Type B pancreatic cell (in vitro differentiated cells): ENCODE results near the gene BPIFB6. TPM values are rescaled to one million over a fixed set of nuclear protein-coding genes. Genes with fewer than 3 reads are reported as not detected.

Experiments used
- DNase-seq: peaks from one replicate; pipeline ENCODE4 v3.0.0; 2021; ENCODE audit warnings: mixed read lengths; ENCODE audit not compliant: unreplicated experiment; ENCODE audit errors: extremely low spot score
- H3K27ac Mint-ChIP-seq: 2 replicates; pipeline ENCODE4 v1.8.0; 2021; ENCODE audit warnings: mild to moderate bottlenecking, mixed read lengths
- H3K27me3 Mint-ChIP-seq: 2 replicates; pipeline ENCODE4 v1.8.0; 2021; ENCODE audit warnings: mixed read lengths
- H3K36me3 Mint-ChIP-seq: 2 replicates; pipeline ENCODE4 v1.8.0; 2021; ENCODE audit warnings: mixed read lengths
- H3K4me1 Mint-ChIP-seq: one replicate; pipeline ENCODE4 v1.8.0; 2021; ENCODE audit warnings: mixed read lengths; ENCODE audit not compliant: unreplicated experiment
- H3K4me3 Mint-ChIP-seq: 2 replicates; pipeline ENCODE4 v1.8.0; 2021; ENCODE audit warnings: mild to moderate bottlenecking, mixed read lengths
- H3K9me3 Mint-ChIP-seq: 2 replicates; pipeline ENCODE4 v1.8.0; 2021; ENCODE audit warnings: mixed read lengths
- total RNA-seq: library from RNA; stranded (reverse); gene quantifications from 2 replicates; pipeline ENCODE4 v1.2.1, GENCODE V29; 2021; ENCODE audit warnings: low replicate concordance
- TF ChIP-seq, protein P1 (sequence below): fragments of 200-600 bp; sonication (generic); conservative IDR thresholded peaks from 2 replicates; pipeline ENCODE4 v1.5.0; 2021; ENCODE audit warnings: antibody characterized with exemption, mild to moderate bottlenecking

The BPIFB6 gene
- total RNA-seq, 1 donor from 2014 or later, result not detected

DNA sequence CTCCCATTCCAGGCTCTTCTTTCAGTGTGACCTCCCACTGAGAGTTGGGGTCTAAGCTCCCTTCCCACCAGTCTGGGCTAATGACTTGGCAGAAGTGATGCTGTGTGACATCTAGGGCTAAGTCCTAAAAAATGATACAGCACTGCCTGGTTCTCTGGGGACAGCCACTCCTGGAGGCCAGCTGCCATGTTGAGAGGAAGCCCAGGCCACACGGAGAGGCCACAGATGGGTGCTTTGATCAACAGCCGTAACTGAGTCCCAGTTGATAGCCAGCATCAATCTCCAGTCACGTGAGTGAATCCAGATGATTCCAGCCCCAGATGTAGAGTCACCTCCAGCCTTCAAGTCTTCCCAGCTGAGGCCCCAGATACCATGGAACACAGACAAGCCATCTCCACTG lies 41.0 kb upstream of the BPIFB6 start:
- Mint-ChIP-seq H3K36me3 (no peaks in the 10 kb centered on the region), H3K4me1 (no peaks in the 10 kb centered on the region), H3K9me3 (peaks cover 5% of the 10 kb centered on the region), H3K27ac (no peak overlapping the region), H3K4me3 (no peak overlapping the region), H3K27me3 (peaks cover 6% of the 10 kb centered on the region)
- DNase-seq, result no peak
- TF ChIP-seq, protein P1, sequence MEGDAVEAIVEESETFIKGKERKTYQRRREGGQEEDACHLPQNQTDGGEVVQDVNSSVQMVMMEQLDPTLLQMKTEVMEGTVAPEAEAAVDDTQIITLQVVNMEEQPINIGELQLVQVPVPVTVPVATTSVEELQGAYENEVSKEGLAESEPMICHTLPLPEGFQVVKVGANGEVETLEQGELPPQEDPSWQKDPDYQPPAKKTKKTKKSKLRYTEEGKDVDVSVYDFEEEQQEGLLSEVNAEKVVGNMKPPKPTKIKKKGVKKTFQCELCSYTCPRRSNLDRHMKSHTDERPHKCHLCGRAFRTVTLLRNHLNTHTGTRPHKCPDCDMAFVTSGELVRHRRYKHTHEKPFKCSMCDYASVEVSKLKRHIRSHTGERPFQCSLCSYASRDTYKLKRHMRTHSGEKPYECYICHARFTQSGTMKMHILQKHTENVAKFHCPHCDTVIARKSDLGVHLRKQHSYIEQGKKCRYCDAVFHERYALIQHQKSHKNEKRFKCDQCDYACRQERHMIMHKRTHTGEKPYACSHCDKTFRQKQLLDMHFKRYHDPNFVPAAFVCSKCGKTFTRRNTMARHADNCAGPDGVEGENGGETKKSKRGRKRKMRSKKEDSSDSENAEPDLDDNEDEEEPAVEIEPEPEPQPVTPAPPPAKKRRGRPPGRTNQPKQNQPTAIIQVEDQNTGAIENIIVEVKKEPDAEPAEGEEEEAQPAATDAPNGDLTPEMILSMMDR, result no peak

DNA sequence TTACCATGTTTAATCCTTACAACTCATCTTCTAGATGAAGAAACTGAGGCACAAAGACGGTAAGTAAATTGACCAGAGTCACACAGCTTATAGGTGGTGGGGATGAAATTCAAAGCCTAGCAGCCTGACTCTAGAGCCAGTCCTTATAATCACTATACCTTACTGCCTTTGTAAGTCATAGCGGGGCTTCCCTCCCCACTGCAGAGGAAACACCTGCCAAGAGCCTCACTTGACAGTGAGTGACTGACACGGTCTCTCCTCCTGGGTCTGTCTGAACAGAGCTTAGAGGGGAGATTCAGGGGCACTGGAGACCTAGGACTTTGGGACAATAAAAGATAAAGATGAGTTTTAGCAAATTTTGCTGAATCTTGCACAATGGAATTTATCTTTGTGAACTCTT lies 40.1 kb upstream of the BPIFB6 start:
- TF ChIP-seq, protein P1, result no peak
- H3K9me3 Mint-ChIP-seq, result peaks cover 5% of the 10 kb centered on the region
- H3K27me3 Mint-ChIP-seq, result peaks cover 6% of the 10 kb centered on the region
- no peak overlapping the region for H3K4me3 Mint-ChIP-seq
- H3K4me1 Mint-ChIP-seq, result no peaks in the 10 kb centered on the region
- DNase-seq, result no peak
- H3K36me3 Mint-ChIP-seq, result no peaks in the 10 kb centered on the region
- H3K27ac Mint-ChIP-seq, result no peak overlapping the region

DNA sequence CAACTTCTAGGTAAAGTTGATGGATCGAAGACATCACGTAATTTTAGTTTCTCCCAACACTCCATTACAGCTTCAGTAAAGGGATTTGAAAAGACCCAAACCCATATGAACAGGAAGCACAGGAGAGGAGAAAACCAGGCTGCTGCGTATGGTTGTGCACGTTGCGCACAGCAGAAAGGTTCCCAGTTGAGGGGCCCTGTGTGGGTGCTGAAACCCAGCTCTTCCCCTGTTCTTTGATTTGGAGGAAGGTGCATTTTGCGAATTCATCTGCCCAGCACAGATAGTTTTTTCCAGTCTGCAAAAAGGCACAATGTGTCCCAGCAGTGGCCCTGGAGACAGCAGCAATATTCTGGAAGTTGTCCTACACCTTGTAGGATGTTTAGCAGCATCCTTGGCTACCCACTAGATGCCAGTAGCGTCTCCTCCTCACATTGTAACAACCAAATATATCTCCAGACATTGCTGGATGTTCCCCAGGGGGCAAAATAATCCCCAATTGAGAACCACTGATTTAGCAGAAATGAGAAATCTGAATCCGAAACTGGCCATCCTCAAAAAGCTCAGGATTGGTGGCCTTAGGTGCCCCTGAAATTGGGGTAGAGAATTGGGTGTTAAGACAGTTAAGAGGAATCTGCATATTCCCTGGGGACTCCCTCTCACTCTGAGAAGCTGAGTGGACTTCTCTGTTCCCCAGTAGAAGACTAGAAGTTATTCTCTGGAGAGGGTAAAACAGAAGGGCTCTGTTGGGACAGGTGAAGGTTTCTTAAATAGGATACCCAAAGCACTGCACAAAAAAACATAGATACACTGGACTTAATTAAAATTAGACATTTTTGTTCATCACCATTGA lies 39.4 kb upstream of the BPIFB6 start:
- no peak for DNase-seq
- peaks cover 5% of the 10 kb centered on the region for H3K9me3 Mint-ChIP-seq
- H3K27me3 Mint-ChIP-seq, result peaks cover 6% of the 10 kb centered on the region
- H3K36me3 Mint-ChIP-seq, result no peaks in the 10 kb centered on the region
- H3K27ac Mint-ChIP-seq, result no peak overlapping the region
- no peak overlapping the region for H3K4me3 Mint-ChIP-seq
- TF ChIP-seq, protein P1, result no peak
- no peaks in the 10 kb centered on the region for H3K4me1 Mint-ChIP-seq

DNA sequence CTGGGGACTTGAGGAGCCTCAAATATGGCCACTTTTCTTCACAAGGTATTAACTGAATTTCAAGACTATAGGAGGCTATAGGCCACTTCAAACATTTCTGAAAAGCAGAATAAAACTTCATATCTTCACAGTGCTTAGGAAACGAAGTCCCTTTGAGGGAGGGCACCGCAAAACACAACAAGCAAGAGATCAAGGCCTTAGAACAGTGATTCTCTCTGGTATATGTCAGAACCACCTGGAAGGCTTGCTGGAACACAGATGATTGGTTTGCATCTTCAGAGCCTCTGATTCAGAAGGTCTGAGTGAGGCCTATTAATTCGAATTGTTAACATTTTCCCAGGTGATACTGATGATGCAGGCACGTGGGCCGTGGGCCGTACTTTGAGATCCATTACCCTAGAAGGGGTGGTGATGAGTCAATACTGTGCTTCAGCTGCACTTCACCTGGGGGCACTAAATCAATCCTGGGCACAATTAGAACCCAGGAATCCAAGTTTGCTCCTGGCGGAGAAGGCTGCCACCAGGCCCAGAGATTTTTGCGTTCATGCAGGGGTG lies 37.9 kb upstream of the BPIFB6 start:
- Mint-ChIP-seq H3K36me3 (no peaks in the 10 kb centered on the region), H3K9me3 (peaks cover 5% of the 10 kb centered on the region), H3K4me3 (no peak overlapping the region), H3K27me3 (peaks cover 13% of the 10 kb centered on the region), H3K27ac (no peak overlapping the region), H3K4me1 (no peaks in the 10 kb centered on the region)
- TF ChIP-seq, protein P1, result no peak
- DNase-seq, result no peak

DNA sequence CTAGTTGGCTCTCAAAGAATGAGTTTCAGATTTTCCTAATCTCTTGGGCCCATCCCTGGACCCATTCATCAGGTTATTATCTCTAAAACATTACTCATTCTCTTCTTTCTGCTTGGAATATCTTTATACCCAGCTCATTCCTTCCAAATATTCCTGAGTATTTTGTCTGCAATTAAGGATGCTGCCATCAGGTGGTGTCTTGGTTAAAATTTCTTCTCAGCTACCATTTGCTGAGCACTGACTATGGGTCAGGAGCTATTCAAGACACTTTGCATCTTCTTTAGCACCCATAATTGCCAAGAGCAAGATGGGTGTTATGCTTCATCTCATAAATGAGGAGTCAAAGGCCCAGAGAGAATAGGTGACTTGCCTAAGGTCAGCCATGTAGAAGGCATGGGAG lies 35.6 kb upstream of the BPIFB6 start:
- DNase-seq, result no peak
- H3K4me1 Mint-ChIP-seq, result no peaks in the 10 kb centered on the region
- H3K4me3 Mint-ChIP-seq, result no peak overlapping the region
- peaks cover 5% of the 10 kb centered on the region for H3K9me3 Mint-ChIP-seq
- TF ChIP-seq, protein P1, result peak; percentile 51
- peaks cover 19% of the 10 kb centered on the region for H3K27me3 Mint-ChIP-seq
- no peaks in the 10 kb centered on the region for H3K36me3 Mint-ChIP-seq
- H3K27ac Mint-ChIP-seq, result no peak overlapping the region
